GM21381 (cell line): ENCODE results near the gene PRSS37.
"Not testable (repeated sequence)": the region's sequence is repeated elsewhere in the genome, so short reads cannot be mapped to it uniquely, and the experiment has no call there.

Experiments
- ATAC-seq: cut with Tn5 transposase; IDR thresholded peaks from one replicate; pipeline ENCODE4 v1.9.1; 2021; ENCODE audit warnings: mild to moderate bottlenecking, moderate library complexity; ENCODE audit not compliant: unreplicated experiment

PRSS37 gene

DNA sequence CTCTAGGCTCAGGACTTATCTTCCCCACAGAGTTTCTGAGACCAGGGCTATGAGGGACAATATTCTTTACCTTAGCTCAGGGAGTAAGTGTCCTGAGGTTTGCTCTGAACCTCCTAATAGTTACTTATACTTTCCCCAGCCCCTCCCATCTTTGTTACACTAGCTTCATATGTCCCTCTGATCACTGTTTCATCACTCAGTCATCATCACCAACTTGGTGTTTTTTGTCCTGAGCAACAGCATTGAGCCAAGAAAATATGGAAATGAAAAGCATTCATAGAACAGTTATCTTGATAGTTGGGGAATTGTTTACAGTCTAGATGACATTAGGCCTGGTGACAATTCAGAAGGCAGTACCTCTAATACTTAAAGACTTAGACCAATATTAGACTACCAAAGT is at the start of gene PRSS37:
PRSS37 (minus strand) TSS at position 101 of the 400 bp plus-strand sequence. CDS start 436 bp downstream, outside the sequence.
- no peak for ATAC-seq

DNA sequence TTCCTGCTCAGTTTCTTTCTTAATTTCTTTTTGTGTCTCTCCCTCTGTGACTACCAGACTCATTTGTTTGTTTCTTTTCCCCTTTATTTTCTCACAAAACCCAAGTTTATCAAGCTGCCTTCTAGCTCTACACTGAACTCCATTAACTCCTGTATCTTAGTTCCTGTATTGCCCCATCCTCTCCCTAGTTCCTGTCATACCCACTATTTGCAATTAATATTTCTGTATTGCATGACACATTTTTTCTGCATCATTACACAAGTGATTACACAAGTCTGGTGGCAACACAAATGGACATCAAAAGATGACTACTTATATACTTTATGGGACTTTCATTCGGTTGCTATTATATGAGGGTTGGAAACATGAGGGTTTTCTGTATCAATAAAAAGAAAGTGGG is 48.0 kb upstream of the PRSS37 start:
- no peak for ATAC-seq

GRCh38 chr7:141884539-141885225 is 43.4 kb upstream of the PRSS37 start:
- ATAC-seq = no peak

DNA sequence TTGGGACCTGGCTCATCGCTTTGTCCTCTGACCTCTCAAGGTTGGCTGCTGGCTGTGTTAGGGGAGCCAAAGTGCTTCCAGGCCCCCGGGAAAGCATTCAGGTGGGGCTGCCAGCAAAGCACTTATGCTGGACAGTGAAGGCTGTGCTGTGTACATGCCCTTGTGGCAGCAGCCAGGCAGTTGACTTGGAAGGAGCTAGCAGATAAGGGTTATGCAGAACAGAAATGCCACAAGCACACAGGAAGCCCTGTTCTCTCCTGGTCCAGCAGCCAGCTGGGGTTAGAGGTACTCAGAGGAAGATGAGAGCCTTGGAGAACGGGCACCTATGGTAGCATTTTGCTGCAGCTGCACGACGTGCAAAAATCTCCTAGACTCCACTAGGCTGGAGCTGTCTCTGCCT is 39.7 kb upstream of the PRSS37 start:
- ATAC-seq = no peak

- ATAC-seq = no peak
These were observed 36.1 kb upstream of the PRSS37 start for GRCh38 chr7:141877365-141877764.

DNA sequence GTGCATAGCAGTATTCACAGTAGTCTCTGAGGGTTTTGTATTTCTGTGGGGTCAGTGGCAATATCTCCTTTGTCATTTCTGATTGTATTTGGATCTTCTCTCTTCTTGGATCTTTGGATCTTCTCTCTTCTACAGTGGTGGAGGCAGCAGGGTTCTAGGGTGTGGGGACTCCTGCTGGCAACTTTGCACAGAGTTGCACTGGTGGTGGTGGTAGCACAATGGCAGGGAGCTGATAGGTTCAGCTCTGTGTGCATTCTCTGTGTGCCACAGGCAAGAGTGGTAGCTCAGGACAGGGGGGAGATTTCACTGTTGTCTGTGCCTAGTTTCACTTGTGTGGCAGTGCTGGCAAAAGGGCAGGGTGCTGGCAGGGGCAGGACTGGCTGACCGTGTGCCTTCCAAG is 35.1 kb upstream of the PRSS37 start:
- ATAC-seq = no peak

DNA sequence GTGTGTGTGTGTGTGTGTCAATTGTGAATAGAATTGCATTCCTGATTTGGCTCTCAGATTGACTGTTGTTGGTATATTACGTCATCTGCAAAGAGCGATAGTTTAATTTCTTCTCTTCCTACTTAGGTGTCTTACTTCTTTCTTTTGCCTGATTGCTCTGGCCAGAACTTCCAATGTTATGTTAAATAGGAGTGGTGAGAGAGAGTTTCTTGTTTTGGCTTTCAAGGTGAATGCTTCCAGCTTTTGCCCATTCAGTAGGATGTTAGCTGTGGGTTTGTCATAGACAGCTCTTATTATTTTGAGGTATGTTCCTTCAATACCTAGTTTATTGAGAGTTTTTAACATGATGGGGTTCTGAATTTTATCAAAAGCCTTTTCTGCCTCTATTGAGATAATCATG is 34.2 kb upstream of the PRSS37 start:
- no peak for ATAC-seq

GRCh38 chr7:141874787-141875186 is 33.5 kb upstream of the PRSS37 start:
- ATAC-seq = no peak

DNA sequence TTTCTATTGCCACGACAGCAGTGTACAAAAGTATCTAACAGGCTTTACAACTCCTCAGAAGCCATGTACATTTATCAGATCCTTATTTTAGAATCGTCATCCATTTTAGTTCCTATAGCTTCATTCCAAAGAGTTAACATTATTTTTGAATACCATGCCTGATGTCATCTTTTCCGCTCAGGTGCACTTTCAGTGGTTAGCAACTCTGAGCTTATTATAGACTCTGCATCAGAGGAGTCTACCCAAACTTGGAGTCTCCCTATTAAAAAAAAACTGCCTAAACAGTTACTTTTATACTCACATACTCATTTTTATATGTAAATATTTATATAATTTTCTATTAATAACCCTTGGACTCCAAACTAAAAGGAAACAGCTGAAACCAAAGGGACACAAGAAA is 31.6 kb upstream of the PRSS37 start:
- no peak for ATAC-seq

GRCh38 chr7:141866974-141867373 is 25.7 kb upstream of the PRSS37 start:
- ATAC-seq = no peak

GRCh38 chr7:141864765-141865447 is 23.6 kb upstream of the PRSS37 start:
- no peak for ATAC-seq

GRCh38 chr7:141860207-141860606 is 18.9 kb upstream of the PRSS37 start:
- no peak for ATAC-seq

- ATAC-seq = no peak
These were observed 6.7 kb upstream of the PRSS37 start for GRCh38 chr7:141847996-141848395.

GRCh38 chr7:141844256-141844655 is 3.0 kb upstream of the PRSS37 start:
- no peak for ATAC-seq

DNA sequence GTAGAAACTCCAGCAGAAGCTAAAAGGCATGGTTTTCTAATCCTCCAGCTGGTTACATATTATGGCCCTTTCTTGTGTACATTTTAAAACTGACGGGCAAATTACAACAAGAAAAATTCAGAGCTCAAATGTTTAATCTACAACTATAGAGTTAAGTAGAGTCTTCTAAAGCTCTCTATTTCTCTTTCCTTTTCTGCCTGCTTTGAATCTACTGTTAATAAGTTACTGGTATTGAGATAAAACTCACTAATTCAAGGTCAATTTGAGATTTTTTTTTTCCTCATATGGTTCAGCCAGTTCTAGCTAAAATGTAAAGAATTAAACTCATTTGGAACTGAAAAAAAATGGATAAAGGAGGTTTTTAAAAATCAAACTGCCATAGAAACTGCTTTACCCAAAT is 1.6 kb upstream of the PRSS37 start:
- no peak for ATAC-seq

- no peak for ATAC-seq
These were observed 577 bp downstream of the PRSS37 start for GRCh38 chr7:141840708-141841107.

- ATAC-seq = no peak
These were observed 2.0 kb downstream of the PRSS37 start for GRCh38 chr7:141839256-141839655.

- ATAC-seq = no peak
These were observed 2.7 kb downstream of the PRSS37 start for GRCh38 chr7:141838581-141838980.

GRCh38 chr7:141837683-141838082 is 3.6 kb downstream of the PRSS37 start:
- ATAC-seq = no peak

DNA sequence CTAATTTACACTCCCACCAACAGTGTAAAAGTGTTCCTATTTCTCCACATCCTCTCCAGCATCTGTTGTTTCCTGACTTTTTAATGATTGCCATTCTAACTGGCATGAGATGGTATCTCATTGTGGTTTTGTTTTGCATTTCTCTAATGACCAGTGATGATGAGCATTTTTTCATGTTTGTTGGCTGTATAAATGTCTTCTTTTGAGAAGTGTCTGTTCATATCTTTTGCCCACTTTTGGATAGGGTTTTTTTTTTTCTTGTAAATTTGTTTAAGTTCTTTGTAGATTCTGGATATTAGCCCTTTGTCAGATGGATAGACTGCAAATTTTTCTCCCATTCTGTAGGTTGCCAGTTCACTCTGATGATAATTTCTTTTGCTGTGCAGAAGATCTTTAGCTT is 18.9 kb downstream of the PRSS37 start:
- ATAC-seq = not testable (repeated sequence)

DNA sequence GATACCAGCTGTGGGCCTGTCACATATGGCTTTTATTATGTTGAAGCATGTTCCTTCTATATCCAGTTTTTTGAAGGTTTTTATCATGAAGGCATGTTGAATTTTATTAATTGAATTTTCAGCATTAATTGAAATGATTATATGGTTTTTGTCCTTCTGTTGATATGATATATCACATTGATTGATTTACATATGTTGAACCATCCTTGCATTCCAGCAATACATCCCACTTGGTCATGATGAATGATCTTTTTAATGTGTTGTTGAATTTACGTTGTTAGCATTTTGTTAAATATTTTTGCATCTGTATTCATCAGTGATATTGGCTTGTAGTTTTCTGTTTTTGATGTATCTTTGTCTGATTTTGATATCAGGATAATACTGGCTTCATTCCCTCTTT is 21.2 kb downstream of the PRSS37 start:
- no peak for ATAC-seq

GRCh38 chr7:141792526-141792925 is 48.8 kb downstream of the PRSS37 start:
- ATAC-seq = no peak

- ATAC-seq = no peak
These were observed 51.4 kb downstream of the PRSS37 start, which contains the start of gene TAS2R5 for GRCh38 chr7:141789917-141790316. Gene TAS2R5, plus strand, starts transcription at chr7:141790217. Its CDS starts 145 bp downstream, at chr7:141790362.
